Measurements from ENCODE around the gene NFE2L3. TPM values are rescaled to one million over a fixed set of nuclear protein-coding genes. Genes with fewer than 3 reads are reported as not detected.
"Not testable (repeated sequence)": the region's sequence is repeated elsewhere in the genome, so short reads cannot be mapped to it uniquely, and the experiment has no call there.

Gene NFE2L3
- total RNA-seq, 5 donors from 2014 or later (not counting 1 experiment from before 2014, with no cell fraction given), result 1.8 to 6.2 (median 5.1) TPM

GRCh38 chr7:26168458-26169023 is 16.5 kb downstream of the NFE2L3 start:
- CTCF ChIA-PET, result no interaction called here
- WGBS (ENCODE audit: insufficient coverage), result 100% methylated on average over 2 of the region's 6 CpGs
- H3K4me1 ChIP-seq (ENCODE audit: control insufficient read depth in 1 of 2, extremely low read depth in 1 of 2, insufficient read depth in 2 of 2, low read length in 2 of 2), result peaks cover 5 to 14% of the 10 kb centered on the region in 2 experiments
- DNase-seq (no peak), ATAC-seq (replicated peaks in 1 of 4) (no peak)
- Mint-ChIP-seq H3K36me3 (peaks cover 13% of the 10 kb centered on the region), H3K9me3 (no peaks in the 10 kb centered on the region), H3K27me3 (no peaks in the 10 kb centered on the region), H3K4me3 (no peak overlapping the region), H3K27ac (no peak overlapping the region), H3K4me1 (peaks cover 15 to 28% (median 20%) of the 10 kb centered on the region in 3 donors)
- peaks cover 4 to 12% of the 10 kb centered on the region in 2 donors for H3K36me3 ChIP-seq (ENCODE audit: control insufficient read depth in 2 of 2, extremely low read depth in 1 of 2, insufficient read depth in 1 of 2, low read length in 1 of 2)
- no peak overlapping the region for H3K27ac ChIP-seq (ENCODE audit: low read length)
- no peak overlapping the region for H3K4me3 ChIP-seq (ENCODE audit: control insufficient read depth in 1 of 2, extremely low read depth in 1 of 2, low read length in 1 of 2)
- POLR2A ChIA-PET, result no interaction called here
- H3K9me3 ChIP-seq, result no peaks in the 10 kb centered on the region
- no peaks in the 10 kb centered on the region for H3K27me3 ChIP-seq (replicated peaks in 1 of 2; ENCODE audit: control insufficient read depth in 2 of 2, extremely low read depth in 1 of 2, insufficient read depth in 2 of 2, low read length in 1 of 2)

DNA sequence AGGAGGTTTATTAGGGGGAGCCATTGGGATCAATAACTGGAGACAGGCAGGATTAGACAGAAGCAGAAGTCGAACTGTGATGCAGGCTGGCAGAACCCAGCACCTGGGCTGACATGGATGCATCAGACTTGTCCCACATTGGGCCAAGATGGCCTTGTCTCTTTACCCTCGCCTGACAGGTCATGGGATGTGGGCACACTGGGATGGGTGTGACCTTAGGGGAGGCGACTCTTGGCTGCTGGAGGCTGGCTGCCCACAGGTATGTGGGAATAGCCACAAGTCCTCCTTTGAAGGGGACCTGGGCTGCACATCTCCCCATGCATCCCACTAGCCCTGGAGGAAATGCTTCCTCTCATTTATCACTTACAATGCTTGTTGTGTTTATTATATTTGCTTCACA is 17.3 kb downstream of the NFE2L3 start:
- no peak for ATAC-seq (replicated peaks in 1 of 4)
- Mint-ChIP-seq H3K4me3 (no peak overlapping the region), H3K27ac (no peak overlapping the region)

DNA sequence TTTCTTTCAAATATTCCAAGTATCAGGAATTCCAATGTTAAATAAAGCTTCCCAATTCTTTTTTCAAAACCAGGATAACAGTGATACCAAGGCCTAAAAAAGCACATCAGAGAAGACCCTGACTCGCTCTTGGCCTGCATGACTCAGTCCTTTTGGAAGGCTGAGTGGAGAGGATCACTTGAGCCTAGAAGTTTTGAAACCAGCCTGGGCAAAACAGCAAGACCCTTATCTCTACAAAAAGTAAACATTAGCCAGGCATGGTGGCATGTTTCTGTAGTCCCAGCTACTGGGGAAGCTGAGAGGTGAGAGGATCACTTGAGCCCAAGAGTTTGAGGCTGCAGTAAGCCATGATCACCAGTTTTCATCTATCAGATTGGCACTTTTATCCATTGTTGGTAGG is 18.7 kb downstream of the NFE2L3 start:
- H3K9me3 ChIP-seq, result no peaks in the 10 kb centered on the region
- ChIA-PET CTCF (no interaction called here), POLR2A (interaction anchor here in 1 of 2 donors (0.5 to 1.0 kb wide), 3 partner anchors 21 to 1049 kb away, joined by 3 to 5 read pairs (median 3); no protein-coding TSS in a partner anchor)
- no peak overlapping the region for H3K27ac Mint-ChIP-seq
- peaks cover 4 to 12% of the 10 kb centered on the region in 2 donors for H3K36me3 ChIP-seq (ENCODE audit: control insufficient read depth in 2 of 2, extremely low read depth in 1 of 2, insufficient read depth in 1 of 2, low read length in 1 of 2)
- H3K9me3 Mint-ChIP-seq, result no peaks in the 10 kb centered on the region
- H3K27me3 Mint-ChIP-seq, result no peaks in the 10 kb centered on the region
- DNase-seq (no peak), ATAC-seq (replicated peaks in 1 of 4) (no peak)
- H3K27ac ChIP-seq (ENCODE audit: low read length), result no peak overlapping the region
- peaks cover 5 to 14% of the 10 kb centered on the region in 2 experiments for H3K4me1 ChIP-seq (ENCODE audit: control insufficient read depth in 1 of 2, extremely low read depth in 1 of 2, insufficient read depth in 2 of 2, low read length in 2 of 2)
- H3K4me1 Mint-ChIP-seq, result peaks cover 25 to 35% (median 25%) of the 10 kb centered on the region in 3 donors
- H3K27me3 ChIP-seq (replicated peaks in 1 of 2; ENCODE audit: control insufficient read depth in 2 of 2, extremely low read depth in 1 of 2, insufficient read depth in 2 of 2, low read length in 1 of 2), result no peaks in the 10 kb centered on the region
- WGBS (ENCODE audit: insufficient coverage), result no CpG with 5 or more reads among the region's 1 CpG
- no peak overlapping the region for H3K4me3 ChIP-seq (ENCODE audit: control insufficient read depth in 1 of 2, extremely low read depth in 1 of 2, low read length in 1 of 2)
- H3K36me3 Mint-ChIP-seq, result peaks cover 18% of the 10 kb centered on the region
- no peak overlapping the region for H3K4me3 Mint-ChIP-seq

More for the DNA sequence above, 17.3 kb downstream of the NFE2L3 start:
- no peaks in the 10 kb centered on the region for H3K9me3 Mint-ChIP-seq
- no peak for DNase-seq
- Histone ChIP-seq H3K36me3 (ENCODE audit: control insufficient read depth in 2 of 2, extremely low read depth in 1 of 2, insufficient read depth in 1 of 2, low read length in 1 of 2) (peaks cover 4 to 12% of the 10 kb centered on the region in 2 donors), H3K9me3 (no peaks in the 10 kb centered on the region), H3K4me3 (ENCODE audit: control insufficient read depth in 1 of 2, extremely low read depth in 1 of 2, low read length in 1 of 2) (no peak overlapping the region), H3K4me1 (ENCODE audit: control insufficient read depth in 1 of 2, extremely low read depth in 1 of 2, insufficient read depth in 2 of 2, low read length in 2 of 2) (peaks cover 5 to 14% of the 10 kb centered on the region in 2 experiments), H3K27me3 (replicated peaks in 1 of 2; ENCODE audit: control insufficient read depth in 2 of 2, extremely low read depth in 1 of 2, insufficient read depth in 2 of 2, low read length in 1 of 2) (no peaks in the 10 kb centered on the region), H3K27ac (ENCODE audit: low read length) (no peak overlapping the region)
- H3K36me3 Mint-ChIP-seq, result peaks cover 18% of the 10 kb centered on the region
- CTCF ChIA-PET, result no interaction called here
- H3K27me3 Mint-ChIP-seq, result no peaks in the 10 kb centered on the region
- POLR2A ChIA-PET, result interaction anchor here (0.5 to 1.0 kb wide), 2 partner anchors 17 to 196 kb away, joined by 3 to 12 read pairs; no protein-coding TSS in a partner anchor
- no CpG with 5 or more reads among the region's 3 CpGs for WGBS (ENCODE audit: insufficient coverage)
- H3K4me1 Mint-ChIP-seq, result peaks cover 22 to 35% (median 25%) of the 10 kb centered on the region in 3 donors

DNA sequence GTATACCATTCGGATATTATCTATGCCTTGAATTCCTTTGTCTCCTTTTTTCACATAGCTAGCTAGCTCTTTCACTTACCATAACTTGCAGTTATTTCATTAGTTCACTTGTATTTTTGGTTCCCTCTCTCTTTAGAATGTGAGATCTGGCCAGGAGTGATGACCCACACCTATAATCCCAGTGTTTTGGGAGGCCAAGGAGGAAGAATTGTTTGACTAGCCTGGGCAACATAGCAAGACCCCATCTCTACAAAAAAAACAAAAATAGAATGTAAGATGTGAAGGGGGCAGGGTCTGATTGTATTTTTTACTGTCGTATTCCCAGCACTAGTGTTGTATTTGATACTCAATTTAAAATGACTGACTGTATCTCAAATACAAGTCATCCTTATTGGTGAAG is 19.6 kb downstream of the NFE2L3 start:
- Histone ChIP-seq H3K9me3 (no peaks in the 10 kb centered on the region), H3K4me1 (ENCODE audit: control insufficient read depth in 1 of 2, extremely low read depth in 1 of 2, insufficient read depth in 2 of 2, low read length in 2 of 2) (peaks cover 5 to 8% of the 10 kb centered on the region in 2 experiments), H3K27me3 (replicated peaks in 1 of 2; ENCODE audit: control insufficient read depth in 2 of 2, extremely low read depth in 1 of 2, insufficient read depth in 2 of 2, low read length in 1 of 2) (no peaks in the 10 kb centered on the region), H3K4me3 (ENCODE audit: control insufficient read depth in 1 of 2, extremely low read depth in 1 of 2, low read length in 1 of 2) (no peak overlapping the region), H3K36me3 (ENCODE audit: control insufficient read depth in 2 of 2, extremely low read depth in 1 of 2, insufficient read depth in 1 of 2, low read length in 1 of 2) (peaks cover 4 to 12% of the 10 kb centered on the region in 2 donors), H3K27ac (ENCODE audit: low read length) (no peak overlapping the region)
- no CpG with 5 or more reads among the region's 2 CpGs for WGBS (ENCODE audit: insufficient coverage)
- ATAC-seq (replicated peaks in 1 of 4) (no peak), DNase-seq (no peak)
- CTCF ChIA-PET, result no interaction called here
- Mint-ChIP-seq H3K4me1 (peaks cover 18 to 25% (median 23%) of the 10 kb centered on the region in 3 donors), H3K4me3 (no peak overlapping the region), H3K27me3 (no peaks in the 10 kb centered on the region), H3K9me3 (no peaks in the 10 kb centered on the region), H3K36me3 (peaks cover 18% of the 10 kb centered on the region), H3K27ac (no peak overlapping the region)
- POLR2A ChIA-PET, result interaction anchor here (0.8 to 1.5 kb wide), 3 partner anchors 9 to 19 kb away, joined by 3 to 5 read pairs (median 3); no protein-coding TSS in a partner anchor

DNA sequence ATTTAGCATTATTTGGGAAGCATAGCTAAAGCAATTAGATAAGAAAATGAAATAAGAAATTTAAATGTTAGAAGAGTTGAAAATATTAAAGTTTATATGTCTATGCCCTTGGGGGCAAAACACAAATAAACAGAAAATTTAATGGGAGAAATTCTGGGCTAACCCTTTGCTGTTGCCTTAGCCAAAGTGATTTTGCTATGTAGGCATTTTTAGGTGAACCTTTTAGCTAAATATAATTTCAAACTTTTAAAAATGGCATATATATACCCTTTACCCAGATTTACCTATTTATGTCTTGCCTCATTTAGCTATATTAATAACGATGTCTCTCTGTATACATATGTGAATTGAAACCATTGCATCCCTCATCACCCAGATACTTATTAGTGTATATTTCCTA is 20.1 kb downstream of the NFE2L3 start:
- DNase-seq, result no peak
- Histone ChIP-seq H3K27ac (ENCODE audit: low read length) (no peak overlapping the region), H3K27me3 (replicated peaks in 1 of 2; ENCODE audit: control insufficient read depth in 2 of 2, extremely low read depth in 1 of 2, insufficient read depth in 2 of 2, low read length in 1 of 2) (no peaks in the 10 kb centered on the region), H3K36me3 (ENCODE audit: control insufficient read depth in 2 of 2, extremely low read depth in 1 of 2, insufficient read depth in 1 of 2, low read length in 1 of 2) (peaks cover 4 to 12% of the 10 kb centered on the region in 2 donors), H3K4me1 (ENCODE audit: control insufficient read depth in 1 of 2, extremely low read depth in 1 of 2, insufficient read depth in 2 of 2, low read length in 2 of 2) (peaks cover 3% of the 10 kb centered on the region in 2 experiments), H3K4me3 (ENCODE audit: control insufficient read depth in 1 of 2, extremely low read depth in 1 of 2, low read length in 1 of 2) (no peak overlapping the region), H3K9me3 (no peaks in the 10 kb centered on the region)
- peaks cover 18% of the 10 kb centered on the region for H3K36me3 Mint-ChIP-seq
- no peaks in the 10 kb centered on the region for H3K9me3 Mint-ChIP-seq
- ATAC-seq (replicated peaks in 1 of 4), result no peak
- CTCF ChIA-PET, result no interaction called here
- WGBS (ENCODE audit: insufficient coverage), result no CpG with 5 or more reads among the region's 1 CpG
- H3K27ac Mint-ChIP-seq, result no peak overlapping the region
- peaks cover 14 to 21% (median 18%) of the 10 kb centered on the region in 3 donors for H3K4me1 Mint-ChIP-seq
- no peak overlapping the region for H3K4me3 Mint-ChIP-seq
- POLR2A ChIA-PET, result interaction anchor here (0.8 to 1.5 kb wide), 4 partner anchors 8 to 23 kb away, joined by 3 to 6 read pairs (median 4); no protein-coding TSS in a partner anchor
- H3K27me3 Mint-ChIP-seq, result no peaks in the 10 kb centered on the region

GRCh38 chr7:26175903-26176302 is 23.9 kb downstream of the NFE2L3 start:
- POLR2A ChIA-PET, result not testable (repeated sequence)
- CTCF ChIA-PET, result interaction anchor here in 1 of 2 donors (0.6 kb wide), 1 partner anchor 1598 kb away, joined by 3 read pairs; no protein-coding TSS in a partner anchor

More at GRCh38 chr7:26175903-26176302, 23.9 kb downstream of the NFE2L3 start:
- peaks cover 0 to 11% of the 10 kb centered on the region in 2 experiments for H3K4me1 ChIP-seq (ENCODE audit: control insufficient read depth in 1 of 2, extremely low read depth in 1 of 2, insufficient read depth in 2 of 2, low read length in 2 of 2)
- H3K36me3 Mint-ChIP-seq, result peaks cover 11% of the 10 kb centered on the region
- not testable (repeated sequence) for DNase-seq; H3K9me3 Mint-ChIP-seq; H3K27me3 ChIP-seq (replicated peaks in 1 of 2; ENCODE audit: control insufficient read depth in 2 of 2, extremely low read depth in 1 of 2, insufficient read depth in 2 of 2, low read length in 1 of 2); H3K9me3 ChIP-seq; H3K27ac ChIP-seq (ENCODE audit: low read length); H3K27me3 Mint-ChIP-seq; H3K4me3 Mint-ChIP-seq; H3K4me3 ChIP-seq (ENCODE audit: control insufficient read depth in 1 of 2, extremely low read depth in 1 of 2, low read length in 1 of 2); ATAC-seq (replicated peaks in 1 of 4); H3K36me3 ChIP-seq (ENCODE audit: control insufficient read depth in 2 of 2, extremely low read depth in 1 of 2, insufficient read depth in 1 of 2, low read length in 1 of 2)
- H3K4me1 Mint-ChIP-seq, result peaks cover 27 to 38% (median 38%) of the 10 kb centered on the region in 3 donors
- peak overlapping the region in 1 of 2 donors; percentile 49 for H3K27ac Mint-ChIP-seq
- WGBS (ENCODE audit: insufficient coverage), result no CpG with 5 or more reads among the region's 4 CpGs
